Ammon's horn (tissue), 1 donor: ENCODE measurements around the gene ITGB2.

ENCODE experiments used
- DNase-seq: peaks from one replicate; pipeline ENCODE4 v3.0.0-alpha.2; 2016; ENCODE audit warnings: low spot score

Gene ITGB2

GRCh38 chr21:44867999-44868700 lies 52.5 kb downstream of the ITGB2 start:
- DNase-seq: no peak

- DNase-seq: no peak
Observed at GRCh38 chr21:44867464-44867863, 53.2 kb downstream of the ITGB2 start.

- no peak for DNase-seq
Observed at GRCh38 chr21:44866780-44867179, 53.9 kb downstream of the ITGB2 start.

GRCh38 chr21:44865561-44866280 lies 55.0 kb downstream of the ITGB2 start:
- DNase-seq: peak; percentile 62

- no peak for DNase-seq
Observed at GRCh38 chr21:44862869-44863685, 57.6 kb downstream of the ITGB2 start.

- no peak for DNase-seq
Observed at GRCh38 chr21:44858791-44859190, 61.9 kb downstream of the ITGB2 start.

GRCh38 chr21:44858291-44858690 lies 62.4 kb downstream of the ITGB2 start:
- no peak for DNase-seq

- DNase-seq: no peak
Observed at GRCh38 chr21:44857127-44857892, 63.4 kb downstream of the ITGB2 start.

- no peak for DNase-seq
Observed at GRCh38 chr21:44856131-44856530, 64.6 kb downstream of the ITGB2 start.

- DNase-seq: no peak
Observed at GRCh38 chr21:44855572-44855971, 65.1 kb downstream of the ITGB2 start.

- DNase-seq: no peak
Observed at GRCh38 chr21:44854664-44855446, 65.8 kb downstream of the ITGB2 start.

- DNase-seq: no peak
Observed at GRCh38 chr21:44854391-44854663, 66.4 kb downstream of the ITGB2 start.

- no peak for DNase-seq
Observed at GRCh38 chr21:44853601-44854390, 66.9 kb downstream of the ITGB2 start.

- DNase-seq: no peak
Observed at GRCh38 chr21:44850905-44851657, 69.6 kb downstream of the ITGB2 start.

GRCh38 chr21:44850208-44850800 lies 70.4 kb downstream of the ITGB2 start:
- no peak for DNase-seq

GRCh38 chr21:44849616-44850130 lies 71.0 kb downstream of the ITGB2 start:
- DNase-seq: no peak

- DNase-seq: no peak
Observed at GRCh38 chr21:44848821-44849521, 71.7 kb downstream of the ITGB2 start.

GRCh38 chr21:44847261-44848056 lies 73.2 kb downstream of the ITGB2 start:
- DNase-seq: no peak
